Activated CD8-positive, alpha-beta memory T cell treated with anti-CD3 and anti-CD28 coated beads, Interleukin-2, amount 50 U/mL, for 48 hours (primary cell): ENCODE data around the gene UBTF.

Experiments
- DNase-seq: peaks from one replicate; pipeline ENCODE4 v3.0.0-alpha.2; 2020

Gene UBTF

DNA sequence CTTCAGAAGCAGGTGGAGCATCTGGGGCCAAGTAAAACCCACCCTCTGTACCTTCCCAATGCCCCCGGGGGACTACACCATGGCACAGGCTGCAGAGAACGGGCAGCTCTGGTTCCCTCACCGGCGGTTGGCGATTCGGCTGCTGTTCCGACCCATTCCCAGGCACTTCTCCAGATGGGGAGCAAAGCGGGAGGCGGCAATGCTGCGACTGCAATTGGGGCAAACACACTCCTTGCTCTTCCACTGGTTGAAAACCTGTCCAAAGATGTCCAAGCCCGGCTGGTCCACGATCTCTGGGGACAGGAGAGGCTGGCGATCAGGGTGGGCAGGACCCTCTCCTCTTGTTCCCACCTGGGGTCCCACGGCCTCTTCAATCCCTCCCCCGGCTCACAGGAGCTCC lies 22.4 kb downstream of the UBTF start:
- no peak for DNase-seq

DNA sequence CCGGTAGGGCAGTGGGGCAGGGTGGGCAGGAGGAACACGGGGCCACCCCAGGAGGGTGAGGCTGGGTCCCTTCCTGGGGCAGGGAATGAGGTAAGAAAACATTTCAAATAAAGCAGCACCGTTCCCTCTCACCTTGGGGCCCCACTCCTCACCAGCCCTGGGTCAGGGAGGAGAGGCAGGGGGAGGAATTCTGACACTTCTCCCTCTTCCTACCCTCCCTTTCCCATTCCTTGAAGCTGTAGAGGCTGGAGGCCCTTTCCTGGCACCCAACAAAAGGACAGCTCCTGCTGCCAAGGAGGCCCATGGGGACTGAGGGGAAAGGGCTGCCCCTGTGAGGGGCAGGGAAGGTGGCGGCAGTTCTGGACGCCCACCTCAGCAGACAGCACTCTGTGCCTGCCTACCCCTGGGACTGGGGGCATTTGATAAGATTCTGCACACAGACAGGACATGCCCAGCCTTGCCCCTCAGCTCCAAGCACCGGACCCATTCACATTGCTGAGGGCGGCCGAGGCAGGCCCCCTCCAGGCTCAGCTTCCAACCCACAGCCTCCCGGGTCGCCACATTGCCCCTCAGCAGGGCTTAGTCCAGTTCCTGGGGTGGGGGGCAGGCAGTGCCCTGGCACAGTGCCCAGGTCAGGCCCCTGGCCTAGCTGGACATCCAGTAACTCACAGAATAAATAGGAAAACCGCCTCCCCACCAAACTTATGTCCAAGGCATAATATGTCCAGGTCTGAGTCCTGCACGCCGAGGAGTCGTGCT lies 26.0 kb downstream of the UBTF start:
- DNase-seq = no peak

DNA sequence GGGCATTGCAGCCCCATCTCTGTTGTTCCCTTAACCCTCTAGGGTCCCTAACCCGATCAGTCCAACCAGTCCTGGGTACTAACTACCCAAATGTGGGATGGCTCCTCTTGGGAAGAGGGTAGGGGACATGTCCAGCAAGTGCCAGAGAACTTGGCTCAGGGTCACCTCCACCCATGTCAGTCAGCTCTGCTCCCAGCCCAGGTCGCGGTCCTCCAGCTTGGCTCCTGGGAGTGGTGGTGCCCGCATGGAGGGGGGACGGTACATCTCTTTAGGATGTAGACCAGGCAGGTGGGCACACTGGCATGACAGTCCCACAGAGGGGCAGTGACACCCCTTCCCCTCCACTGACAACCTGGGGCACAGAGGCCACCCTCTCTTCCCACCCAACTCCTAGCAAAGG lies 26.7 kb downstream of the UBTF start:
- no peak for DNase-seq

DNA sequence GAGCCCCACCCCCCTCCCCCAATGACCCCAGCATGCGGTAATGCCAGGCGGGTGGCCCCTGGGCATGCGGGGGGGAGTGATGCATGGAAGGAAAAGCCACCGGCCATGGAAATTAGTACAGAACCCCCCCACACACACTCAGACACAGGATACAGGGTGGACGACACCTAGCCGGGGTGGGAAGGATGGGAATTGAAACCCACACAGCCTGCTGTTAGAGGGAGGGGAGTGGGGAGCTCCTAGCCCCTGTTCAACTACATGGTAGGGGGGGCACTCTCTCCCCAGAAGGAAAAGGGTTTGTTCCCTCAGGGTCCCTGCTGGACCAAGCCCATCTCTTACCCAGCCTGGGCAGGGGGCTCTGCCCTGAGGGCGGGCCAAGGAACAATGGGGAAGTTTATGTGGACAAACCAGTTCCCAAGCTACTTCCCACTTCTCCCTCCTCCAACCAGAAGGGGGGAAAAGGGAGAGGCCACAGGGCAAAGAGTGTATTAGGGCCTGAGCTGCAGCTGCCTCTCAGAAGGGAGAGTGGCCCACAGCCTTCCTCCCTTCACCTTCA lies 27.5 kb downstream of the UBTF start:
- no peak for DNase-seq

DNA sequence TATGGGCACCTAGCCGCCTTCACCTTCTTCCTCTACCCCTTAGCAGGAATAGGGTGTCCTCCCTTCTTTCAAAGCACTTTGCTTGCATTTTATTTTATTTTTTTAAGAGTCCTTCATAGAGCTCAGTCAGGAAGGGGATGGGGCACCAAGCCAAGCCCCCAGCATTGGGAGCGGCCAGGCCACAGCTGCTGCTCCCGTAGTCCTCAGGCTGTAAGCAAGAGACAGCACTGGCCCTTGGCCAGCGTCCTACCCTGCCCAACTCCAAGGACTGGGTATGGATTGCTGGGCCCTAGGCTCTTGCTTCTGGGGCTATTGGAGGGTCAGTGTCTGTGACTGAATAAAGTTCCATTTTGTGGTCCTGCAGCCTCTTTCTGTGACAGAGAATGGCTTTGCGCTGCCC lies 28.1 kb downstream of the UBTF start:
- DNase-seq = no peak

DNA sequence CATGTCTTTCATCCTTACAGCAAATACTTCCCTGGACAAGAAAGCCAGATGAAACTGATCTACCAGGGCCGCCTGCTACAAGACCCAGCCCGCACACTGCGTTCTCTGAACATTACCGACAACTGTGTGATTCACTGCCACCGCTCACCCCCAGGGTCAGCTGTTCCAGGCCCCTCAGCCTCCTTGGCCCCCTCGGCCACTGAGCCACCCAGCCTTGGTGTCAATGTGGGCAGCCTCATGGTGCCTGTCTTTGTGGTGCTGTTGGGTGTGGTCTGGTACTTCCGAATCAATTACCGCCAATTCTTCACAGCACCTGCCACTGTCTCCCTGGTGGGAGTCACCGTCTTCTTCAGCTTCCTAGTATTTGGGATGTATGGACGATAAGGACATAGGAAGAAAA lies 29.0 kb downstream of the UBTF start:
- no peak for DNase-seq

DNA sequence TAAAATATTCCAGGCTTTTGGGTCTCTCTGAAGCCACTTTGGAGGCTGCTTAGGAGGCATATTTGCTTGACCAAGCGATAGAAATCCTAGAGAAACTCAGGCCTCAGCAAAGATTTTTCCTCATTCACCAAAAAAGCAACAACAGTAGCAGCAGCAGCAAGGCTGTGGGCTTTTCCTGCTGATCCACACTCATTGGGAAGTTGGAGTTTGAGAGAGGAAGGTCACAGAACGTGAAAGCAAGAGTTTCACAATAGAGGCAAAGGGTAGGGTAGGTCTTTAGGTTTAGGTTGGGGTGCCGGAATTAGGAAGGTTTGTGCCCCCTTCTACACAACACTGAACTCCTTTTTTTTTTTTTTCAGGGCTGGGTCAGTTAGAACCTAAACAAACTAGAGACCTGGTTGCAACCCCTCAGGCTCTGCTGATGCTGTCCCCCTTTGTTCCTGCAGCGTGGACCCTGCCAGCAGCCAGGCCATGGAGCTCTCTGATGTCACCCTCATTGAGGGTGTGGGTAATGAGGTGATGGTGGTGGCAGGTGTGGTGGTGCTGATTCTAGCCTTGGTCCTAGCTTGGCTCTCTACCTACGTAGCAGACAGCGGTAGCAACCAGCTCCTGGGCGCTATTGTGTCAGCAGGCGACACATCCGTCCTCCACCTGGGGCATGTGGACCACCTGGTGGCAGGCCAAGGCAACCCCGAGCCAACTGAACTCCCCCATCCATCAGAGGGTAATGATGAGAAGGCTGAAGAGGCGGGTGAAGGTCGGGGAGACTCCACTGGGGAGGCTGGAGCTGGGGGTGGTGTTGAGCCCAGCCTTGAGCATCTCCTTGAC lies 30.7 kb downstream of the UBTF start:
- DNase-seq = no peak

DNA sequence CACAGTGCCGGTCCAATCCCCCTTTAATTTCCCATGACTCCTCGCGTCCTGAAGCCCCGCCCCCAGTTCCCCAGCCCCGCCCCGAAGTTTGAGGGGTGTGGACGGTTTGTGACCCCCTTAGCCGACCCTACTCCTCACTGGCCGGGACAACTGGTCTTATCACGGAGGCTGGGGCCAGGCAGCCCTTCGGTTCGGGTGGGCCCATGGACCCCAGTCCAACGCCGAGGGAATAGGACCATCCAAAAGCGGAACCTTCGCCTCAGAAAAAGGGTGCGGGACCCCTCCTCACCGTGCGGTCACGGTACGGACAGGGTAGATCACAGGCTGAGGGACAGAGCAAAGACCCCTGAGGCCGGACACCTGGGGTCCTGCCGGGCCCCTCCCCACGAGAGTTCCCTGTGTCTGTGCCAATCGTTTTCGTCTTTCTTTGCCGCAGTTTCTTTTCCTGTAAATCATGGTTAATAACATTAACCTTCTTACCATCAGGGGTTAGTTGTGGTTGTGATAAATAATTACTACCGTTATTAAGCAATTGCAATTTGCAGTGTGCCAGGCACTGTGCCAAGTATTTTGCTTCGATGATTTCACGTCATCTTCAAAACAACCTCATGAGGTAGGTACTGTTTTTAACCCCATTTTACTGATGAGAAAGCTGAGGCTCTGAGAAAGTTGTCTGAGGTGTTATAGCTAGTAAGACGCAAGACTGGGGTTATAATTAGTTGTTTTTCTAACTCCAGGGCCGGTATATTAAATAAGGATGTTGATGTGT lies 32.2 kb downstream of the UBTF start:
- no peak for DNase-seq

DNA sequence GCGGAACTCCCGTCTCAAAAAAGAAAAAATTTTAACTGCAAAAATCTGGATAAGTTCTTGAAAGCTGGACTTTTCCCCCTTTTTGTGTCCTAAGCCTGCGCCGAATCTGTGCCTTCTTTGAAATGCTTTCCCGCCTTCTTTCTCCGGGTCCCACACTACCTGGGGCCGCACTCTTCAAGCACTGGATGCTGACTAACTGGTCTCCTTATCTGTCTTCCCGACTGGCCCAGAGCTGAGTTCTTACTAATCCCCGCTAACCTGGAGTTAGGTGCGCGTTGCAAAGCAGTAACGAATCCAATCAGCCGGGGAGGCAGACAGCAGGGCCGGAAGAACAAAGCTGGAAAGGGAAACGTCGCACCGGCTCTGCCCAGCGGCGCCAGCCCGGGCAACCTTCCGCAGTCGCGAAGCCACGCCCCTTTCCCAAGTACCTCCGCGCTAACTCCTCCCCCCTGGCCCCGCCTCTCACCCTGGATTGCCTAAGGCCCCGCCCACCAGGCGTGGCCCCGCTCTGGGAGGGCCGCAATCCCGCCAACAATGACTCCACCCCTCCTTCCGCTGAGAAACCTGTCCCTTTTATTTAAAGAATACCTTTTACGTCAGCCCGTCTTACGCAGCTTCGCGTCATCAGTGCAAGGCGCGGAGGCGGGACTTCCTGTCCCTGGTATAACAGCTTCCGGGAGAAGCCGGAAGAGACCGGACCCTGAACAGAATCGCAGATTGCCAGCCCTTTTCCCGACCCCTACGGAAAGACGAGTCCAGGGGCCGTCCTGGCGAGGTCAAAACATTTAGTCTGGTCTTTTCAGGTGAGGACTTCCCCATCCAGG lies 33.0 kb downstream of the UBTF start, which contains the start of gene TMUB2:
Gene TMUB2 (plus strand): TSS at position 666 of the 824 bp plus-strand sequence. CDS start 737 bp downstream, outside the sequence.
- DNase-seq = peak; percentile 99

DNA sequence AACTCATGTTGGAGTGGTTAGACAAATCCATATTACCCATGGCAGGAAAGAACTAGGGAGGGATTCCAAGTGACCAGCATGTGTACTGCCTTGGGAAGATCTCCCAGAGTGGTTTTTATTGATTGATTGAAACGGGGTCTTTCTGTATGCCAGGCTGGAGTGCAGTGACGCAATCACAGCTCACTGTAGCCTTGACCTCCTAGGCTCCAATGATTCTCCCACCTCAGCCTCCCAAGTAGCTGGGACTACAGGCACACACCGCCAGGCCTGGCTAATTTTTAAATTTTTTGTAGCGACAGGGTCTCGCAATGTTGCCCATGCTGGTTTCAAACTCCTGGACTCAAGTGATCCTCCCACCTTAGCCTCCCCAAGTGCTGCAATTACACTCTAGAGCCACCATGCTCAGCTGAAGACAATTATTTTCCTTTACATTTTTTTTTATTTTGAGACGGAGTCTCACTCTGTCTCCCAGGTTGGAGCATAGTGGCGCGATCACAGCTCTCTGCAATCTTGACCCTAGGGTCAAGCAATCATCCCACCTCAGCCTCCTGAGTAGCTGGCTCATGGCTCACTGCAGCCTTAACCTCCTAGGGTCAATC lies 35.2 kb downstream of the UBTF start:
- DNase-seq = no peak

DNA sequence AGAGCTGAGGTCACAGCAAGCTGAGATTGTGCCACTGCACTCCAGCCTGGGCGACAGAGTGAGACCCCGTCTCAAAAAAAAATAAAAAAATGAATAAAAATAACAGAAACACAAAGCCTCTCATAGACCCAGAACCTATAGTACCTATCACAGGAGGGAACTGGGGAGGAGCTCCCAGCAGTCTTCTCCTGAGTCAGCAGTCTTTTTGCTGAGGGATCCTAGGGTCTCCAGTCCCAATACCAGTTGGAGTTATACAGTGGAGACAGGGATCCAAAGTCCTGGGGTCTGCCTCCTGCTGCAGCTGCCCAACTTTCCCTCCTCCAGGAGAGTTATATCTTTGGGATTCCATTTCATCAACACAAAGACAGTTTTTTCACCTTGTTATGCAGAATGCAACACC lies 36.5 kb downstream of the UBTF start:
- DNase-seq = no peak

DNA sequence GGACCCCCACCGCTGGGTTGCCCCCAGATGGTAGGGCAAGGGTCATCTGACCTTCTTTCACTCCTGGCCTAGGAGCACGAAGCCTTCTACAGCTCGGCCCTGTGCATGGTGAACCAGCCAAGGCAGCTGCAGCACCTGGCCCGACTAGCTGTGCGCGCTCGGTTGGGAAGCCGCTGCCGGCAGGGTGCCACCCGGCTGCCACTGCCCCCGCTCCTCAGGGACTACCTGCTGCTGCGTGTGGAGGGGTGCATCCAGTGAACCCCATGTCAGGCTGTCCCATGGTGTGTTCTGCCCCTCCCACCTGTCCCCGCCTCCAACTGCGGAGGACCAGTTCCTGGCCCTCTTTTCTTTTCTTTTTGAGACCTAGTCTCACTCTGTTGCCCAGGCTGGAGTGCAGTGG lies 41.3 kb downstream of the UBTF start:
- DNase-seq = no peak

DNA sequence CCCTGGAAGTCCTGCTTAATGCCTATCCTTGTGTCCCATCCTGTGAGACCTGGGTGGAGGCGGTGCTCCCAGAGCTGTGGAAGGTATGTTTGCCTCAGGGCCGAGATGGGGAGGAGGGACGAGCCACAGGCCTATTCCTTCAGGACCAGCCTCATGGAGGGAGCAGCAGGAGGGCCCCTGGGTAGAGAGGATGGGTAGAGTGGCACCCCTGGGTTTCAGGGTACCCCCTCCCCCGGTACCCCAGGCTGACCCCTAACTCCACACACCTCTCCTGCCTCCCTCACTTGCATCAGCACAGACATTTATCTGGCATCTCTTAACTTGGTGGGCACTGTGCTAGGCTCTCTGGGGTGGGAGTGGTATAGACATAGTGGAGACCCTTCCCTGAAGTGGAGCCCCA lies 41.8 kb downstream of the UBTF start:
- no peak for DNase-seq

DNA sequence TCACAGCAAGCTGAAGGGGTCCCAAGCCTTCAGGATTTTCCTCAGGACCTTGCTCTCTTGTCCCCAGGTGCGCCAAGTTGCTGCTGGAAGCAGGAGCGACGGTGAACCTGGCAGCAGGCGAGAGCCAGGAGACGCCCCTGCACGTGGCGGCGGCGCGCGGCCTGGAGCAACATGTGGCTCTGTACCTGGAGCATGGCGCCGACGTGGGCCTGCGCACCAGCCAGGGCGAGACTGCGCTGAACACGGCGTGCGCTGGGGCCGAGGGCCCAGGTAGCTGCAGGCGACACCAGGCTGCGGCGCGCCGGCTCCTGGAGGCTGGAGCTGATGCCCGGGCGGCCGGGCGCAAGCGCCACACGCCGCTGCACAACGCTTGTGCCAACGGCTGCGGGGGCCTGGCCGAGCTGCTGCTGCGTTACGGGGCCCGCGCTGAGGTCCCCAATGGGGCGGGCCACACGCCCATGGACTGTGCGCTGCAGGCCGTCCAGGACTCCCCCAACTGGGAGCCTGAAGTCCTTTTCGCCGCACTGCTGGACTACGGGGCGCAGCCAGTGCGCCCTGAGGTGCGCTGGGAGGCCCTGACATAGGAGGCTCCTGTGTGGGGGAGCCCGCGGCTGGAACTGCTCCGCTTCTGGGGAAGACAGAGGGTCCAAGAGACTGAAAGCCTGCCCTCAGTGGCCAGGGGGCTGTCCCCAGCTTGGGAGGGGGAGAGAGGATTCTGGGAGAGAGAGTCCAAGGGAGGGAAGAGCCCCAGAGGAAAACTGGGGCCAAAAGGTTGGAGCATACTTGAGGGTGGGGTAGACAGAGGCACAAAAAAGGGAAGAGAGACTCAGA lies 42.6 kb downstream of the UBTF start:
- no peak for DNase-seq

DNA sequence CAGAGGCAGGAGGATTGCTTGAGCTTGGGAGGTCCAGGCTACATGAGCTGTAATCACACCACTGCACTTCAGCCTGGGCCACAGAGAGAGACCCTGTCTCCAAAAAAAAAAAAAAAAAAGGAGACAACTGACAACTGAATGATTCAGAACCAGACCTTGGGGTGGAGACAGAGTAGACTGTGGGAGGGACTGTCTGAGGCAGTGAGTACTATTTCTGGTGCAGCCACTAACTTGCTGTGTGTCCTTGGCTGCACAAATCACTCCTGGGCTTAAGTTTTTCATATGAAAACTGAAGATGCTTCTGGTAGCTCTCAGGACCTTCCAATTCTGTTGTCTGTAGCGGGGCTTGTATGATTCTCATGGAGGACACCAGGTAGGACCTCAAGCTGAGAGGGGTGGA lies 43.2 kb downstream of the UBTF start:
- DNase-seq = no peak

DNA sequence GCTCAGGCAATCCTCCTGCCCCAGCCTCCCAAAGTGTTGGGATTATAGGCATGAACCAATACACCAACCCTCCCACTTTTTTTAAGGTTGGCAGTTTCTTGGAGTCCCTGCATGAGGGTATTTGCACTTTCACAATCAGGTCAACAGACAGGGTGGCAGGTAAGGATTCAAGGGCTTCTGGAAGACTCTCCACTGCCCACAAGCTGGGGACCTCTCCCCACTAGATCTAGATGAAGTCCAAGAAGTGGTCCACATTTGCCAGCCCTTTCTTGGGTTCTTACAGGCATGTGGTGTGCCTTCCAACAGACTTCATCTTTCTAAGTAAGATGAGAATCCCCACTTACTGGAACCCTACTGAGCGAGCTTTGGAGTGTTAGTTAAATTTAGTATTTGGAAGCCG lies 45.0 kb downstream of the UBTF start:
- no peak for DNase-seq

DNA sequence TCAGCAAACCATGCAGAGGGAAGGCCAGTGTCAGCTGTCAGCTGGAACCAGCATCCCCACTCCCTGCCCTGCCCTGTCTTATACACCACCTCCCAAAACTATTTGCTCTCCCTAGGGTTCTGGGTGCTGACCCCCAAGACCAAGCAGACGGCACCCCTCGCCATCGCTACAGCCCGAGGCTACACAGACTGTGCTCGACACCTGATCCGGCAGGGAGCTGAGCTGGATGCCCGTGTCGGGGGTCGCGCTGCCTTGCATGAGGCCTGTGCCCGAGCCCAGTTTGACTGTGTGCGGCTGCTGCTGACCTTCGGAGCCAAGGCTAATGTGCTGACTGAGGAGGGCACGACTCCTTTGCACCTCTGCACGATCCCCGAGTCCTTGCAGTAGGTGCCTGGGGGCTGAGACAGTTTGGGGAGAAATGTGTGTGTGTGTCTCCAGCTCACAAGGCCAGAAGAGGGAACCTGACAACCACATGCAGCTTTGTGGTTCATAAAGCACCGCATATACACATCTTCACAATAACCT lies 47.5 kb downstream of the UBTF start:
- no peak for DNase-seq

DNA sequence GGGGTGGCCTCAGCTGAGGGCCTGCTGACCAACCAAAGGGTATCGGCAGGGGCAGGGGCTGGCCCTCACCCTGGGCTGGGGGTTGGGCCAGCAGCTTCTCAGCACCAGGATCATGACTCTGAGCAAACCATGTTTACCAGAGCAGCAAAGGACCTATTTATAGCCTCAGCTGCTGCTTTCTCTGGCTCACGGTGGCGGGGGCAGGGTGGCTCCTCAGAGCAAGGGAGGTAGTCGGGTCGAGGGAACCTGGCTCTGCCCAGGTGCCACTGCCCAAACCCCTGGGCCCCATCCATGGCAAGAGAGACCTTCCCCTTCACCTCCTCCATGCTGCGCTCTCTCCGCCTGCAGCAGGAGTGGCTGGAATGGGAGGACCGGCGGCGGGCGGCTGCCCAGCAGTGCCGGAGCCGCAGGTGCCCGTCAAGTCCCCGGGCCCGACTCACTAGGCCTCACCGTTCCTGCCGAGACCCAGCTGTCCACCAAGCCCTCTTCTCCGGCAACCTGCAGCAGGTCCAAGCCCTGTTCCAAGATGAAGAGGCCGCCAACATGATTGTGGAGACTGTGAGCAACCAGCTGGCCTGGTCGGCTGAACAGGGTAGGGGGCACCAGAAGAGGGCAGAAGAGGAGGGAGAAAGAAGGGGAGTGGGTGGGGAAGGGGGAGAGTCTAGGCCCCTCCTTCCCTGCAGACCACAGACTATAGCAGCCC lies 48.8 kb downstream of the UBTF start, which contains the start of gene ASB16:
Gene ASB16 (plus strand): TSS at position 206 of the 703 bp plus-strand sequence. CDS start 86 bp downstream, at position 292.
- DNase-seq = no peak

DNA sequence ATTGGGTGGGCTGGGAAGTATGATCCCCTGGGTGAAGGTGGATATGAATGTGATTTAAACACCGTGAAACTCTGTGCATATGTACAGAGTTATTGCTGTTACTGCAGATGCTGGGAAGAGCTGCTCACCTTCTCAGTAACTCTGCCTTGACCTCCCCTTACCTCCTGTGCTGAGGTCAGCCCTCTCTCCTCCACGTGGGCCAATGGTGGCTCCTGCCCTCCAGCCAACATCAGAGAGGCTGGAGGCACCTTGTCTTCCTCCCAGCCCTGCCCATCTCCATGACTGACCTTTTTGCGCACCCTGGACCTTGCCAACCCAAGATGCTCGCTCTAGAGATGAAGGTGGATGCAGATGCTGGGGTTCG lies 49.4 kb downstream of the UBTF start:
- no peak for DNase-seq
